HG02973 (cell line): Measurements from ENCODE around the gene VPS72.
A peak's percentile ranks its signal among the peaks of the same experiment; 100 is the strongest.

Experiments
- ATAC-seq: cut with Tn5 transposase; IDR thresholded peaks from one replicate; pipeline ENCODE4 v1.9.1; 2021; ENCODE audit warnings: moderate library complexity; ENCODE audit not compliant: unreplicated experiment

VPS72 gene

DNA sequence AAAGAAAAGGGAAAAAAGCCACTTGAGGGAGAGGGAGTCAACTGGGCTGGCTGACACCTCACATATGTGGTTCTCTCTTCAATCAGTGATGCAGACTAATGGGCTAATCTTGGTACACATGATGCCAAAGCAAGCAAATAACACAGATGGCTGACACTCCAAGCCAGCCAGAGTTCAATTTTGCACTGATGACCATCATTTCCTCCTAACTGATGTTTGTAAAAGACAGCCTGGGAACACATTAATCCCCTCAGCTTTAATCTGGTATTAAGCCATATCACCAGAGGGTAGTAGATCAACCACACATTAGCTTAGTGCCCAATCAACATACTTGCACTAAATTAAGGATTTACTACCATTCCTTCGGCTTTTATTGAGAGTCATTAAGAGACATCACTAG lies 2.8 kb downstream of the VPS72 start:
- no peak for ATAC-seq

DNA sequence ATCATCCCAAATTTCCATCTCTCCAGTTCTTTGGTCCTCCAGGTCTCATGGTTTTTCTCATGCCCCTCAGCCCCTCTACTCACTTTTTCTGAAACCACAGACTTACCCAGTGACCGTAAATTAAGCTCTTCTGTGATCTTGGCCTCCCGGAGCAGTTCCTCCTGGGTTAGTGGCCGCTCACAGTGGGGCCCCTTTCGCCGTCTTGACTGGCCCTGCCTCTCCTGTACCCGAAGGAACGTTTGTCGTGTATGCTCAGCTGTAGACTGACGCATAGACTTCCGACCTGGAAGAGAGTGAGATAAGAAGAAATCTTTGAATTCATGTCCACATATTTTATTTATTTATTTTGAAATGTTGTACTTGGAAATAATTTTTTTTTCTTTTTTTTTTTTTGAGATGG lies 5.8 kb downstream of the VPS72 start:
- no peak for ATAC-seq

DNA sequence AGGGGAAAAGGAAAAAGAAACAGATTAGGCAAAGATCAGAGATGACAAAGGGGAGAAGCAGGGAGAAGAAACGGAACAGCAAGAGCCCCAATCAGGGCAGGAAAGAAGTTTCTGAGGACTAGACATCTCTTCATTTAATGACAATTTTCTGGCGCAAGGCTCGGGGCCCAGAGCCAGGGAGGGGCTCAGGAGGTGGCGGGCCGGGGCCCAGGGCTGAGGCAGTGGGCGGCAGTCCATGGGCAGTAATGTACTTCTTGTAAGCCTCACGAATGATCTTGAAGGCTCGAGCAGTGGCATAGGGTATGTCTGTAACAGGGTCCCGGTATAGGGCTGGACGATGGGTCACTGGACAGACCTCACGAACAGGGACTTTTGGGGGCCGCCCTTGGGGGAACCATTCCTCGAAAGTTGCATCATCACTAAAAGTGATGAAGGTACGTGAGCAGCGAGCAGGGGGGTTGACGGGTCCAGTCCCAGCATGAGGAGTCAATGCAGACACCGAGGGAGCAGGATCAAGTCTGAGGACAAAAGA lies 13.4 kb downstream of the VPS72 start:
- ATAC-seq = no peak

DNA sequence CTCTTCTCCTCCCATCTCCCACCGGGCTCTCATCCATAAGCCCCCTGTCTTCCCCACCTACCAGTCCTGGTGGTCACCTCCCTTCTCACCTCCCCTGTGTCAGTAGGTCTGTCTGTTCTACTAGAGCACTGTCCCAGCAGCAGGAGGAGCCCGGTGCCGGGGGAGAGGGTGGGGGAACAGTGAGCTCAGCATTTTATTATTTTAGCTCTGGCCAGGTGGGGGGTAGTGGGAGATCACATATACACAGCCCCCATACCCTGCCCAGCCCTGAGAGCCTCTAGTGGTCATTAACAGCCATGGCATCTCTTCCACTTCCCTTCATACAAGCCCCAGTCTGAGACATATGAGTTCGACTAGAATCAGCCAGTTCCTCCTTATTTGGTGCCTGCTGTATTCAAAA lies 14.1 kb downstream of the VPS72 start, which contains the start of gene TMOD4:
Gene TMOD4 (minus strand): TSS at position 119 of the 400 bp plus-strand sequence. CDS start 1,106 bp downstream, outside the sequence.
- no peak for ATAC-seq

DNA sequence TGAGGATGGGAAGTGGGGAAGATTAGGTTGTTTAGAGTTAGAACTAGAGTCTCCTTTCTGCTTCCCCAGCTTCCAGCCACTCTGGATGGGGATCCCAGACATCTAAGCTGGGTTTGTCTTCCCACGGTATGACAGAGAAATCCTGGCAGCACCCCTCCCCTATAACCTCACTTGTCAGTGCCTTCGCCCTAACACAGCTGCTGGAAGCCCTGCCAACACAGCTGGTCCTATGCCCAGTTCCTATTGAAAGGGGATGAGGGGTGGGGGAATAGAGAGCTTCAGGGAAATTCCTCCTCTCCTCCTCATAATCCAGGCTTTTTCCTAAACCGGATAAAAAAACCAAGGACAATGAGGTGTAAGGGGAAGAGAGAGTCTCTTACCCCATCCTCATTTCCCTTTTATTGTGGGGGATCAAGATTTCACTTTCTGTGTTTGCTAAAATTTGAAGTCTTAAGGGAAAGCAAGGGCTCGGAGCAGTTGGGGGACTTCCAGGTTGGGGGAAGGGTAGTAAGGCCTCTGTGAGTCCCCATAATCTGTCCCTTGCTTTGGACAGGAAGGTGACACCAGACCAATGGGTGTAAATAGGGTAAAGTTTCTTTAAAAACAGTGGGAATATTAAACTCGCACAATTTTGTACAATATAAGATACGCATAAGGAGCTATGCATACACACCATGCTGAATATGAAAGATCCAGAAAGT lies 14.8 kb downstream of the VPS72 start:
- ATAC-seq = no peak

DNA sequence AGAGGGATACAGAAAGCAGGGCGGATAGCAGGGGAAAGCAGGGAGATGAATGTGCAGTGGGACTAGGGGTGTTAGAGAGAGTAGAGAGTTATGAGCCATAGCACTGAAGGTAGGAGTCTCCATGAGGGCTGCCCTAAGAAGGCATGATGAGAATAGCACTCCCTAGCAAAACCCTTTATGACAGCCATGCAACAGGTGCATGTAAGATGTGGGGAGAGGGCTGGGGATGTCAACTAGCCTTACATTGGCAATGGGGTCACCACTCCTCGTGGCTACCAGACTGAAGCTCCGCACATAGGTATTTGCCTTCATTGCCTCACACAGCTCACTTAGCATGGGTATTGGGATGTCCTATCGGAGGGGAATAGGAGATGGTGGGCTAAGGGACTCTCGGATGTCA lies 18.8 kb downstream of the VPS72 start:
- no peak for ATAC-seq

DNA sequence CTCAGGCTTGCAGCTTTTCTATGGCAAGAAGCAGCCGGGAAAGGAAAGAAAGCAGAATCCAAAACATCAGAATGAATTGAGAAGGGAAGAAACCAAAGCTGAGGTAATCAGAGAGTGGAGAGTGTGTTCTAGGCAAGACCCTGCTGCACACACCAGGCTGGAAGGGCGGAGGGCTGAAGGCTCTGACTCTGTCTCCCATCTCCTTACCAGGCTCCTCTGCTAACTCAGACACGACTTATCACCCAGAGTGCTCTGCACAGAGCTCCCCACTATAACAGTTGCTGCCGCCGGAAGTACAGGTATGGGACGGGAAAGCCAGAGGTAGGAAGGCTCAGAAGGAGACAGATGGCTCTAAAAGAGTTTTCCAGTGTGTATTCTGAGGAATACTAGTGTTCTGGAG lies 22.9 kb downstream of the VPS72 start:
- no peak for ATAC-seq

DNA sequence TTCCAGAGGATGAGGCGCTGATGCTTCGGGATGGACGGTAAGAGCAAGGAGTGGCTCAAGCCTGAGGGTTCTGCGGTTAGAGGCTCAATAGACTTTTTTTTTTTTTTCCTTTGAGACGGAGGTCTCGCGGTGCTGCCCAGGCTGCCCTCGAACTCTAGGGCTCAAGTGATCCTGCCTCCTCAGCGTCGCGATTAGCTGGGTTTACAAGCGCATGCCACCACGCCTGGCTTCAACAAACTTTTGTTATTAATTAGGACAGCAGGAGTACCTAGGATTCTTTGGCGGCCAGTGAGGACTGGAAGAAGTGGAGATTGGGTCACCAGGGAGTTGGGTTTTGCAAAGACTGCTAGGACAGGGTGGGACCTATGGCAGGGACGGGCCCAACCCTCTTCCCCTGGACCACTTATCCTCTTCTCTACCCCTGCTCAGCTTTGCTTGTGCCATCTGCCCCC lies 23.5 kb downstream of the VPS72 start:
- ATAC-seq = no peak

DNA sequence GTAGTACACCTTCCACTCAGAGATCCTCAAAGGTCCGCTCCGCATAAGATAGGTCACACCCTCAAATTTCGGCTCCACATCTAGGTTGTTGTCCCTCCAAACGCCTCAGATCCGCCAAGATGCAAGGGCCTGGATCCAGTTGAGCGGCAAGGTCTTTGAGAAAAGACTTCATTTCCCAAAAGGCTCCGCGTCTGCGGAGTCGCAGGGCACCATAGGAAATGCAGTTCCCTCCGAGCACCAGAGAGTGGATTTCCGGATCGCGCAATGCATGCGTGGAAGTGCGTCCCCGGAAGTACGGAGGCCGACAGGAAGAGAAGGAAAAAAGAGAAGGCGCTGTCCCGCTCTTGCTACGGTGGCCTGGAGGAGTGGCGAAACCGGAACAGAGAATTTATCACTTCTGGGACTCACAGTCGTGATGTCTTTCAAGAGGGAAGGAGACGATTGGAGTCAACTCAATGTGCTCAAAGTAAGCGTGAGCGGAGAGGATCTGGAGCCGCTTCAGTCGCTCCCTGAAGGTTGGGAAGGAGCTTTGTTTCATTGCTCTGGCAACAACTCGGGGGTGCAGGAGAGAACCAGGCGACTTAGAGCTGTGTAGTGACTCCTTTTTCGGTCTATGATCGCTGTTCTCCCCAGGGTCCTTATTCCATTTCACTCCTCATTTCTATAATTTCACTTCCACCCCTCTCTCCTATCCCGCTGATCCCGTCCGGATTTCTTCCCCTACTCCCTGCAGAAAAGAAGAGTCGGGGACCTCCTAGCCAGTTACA lies 24.1 kb downstream of the VPS72 start, which contains the start of the genes LYSMD1 and SCNM1:
Gene LYSMD1 (minus strand): TSS at position 165 of the 767 bp plus-strand sequence. CDS start 644 bp downstream, outside the sequence.
Gene SCNM1 (plus strand): TSS at position 407 of the 767 bp plus-strand sequence. CDS start 9 bp downstream, at position 416.
- ATAC-seq = peak; percentile 73

DNA sequence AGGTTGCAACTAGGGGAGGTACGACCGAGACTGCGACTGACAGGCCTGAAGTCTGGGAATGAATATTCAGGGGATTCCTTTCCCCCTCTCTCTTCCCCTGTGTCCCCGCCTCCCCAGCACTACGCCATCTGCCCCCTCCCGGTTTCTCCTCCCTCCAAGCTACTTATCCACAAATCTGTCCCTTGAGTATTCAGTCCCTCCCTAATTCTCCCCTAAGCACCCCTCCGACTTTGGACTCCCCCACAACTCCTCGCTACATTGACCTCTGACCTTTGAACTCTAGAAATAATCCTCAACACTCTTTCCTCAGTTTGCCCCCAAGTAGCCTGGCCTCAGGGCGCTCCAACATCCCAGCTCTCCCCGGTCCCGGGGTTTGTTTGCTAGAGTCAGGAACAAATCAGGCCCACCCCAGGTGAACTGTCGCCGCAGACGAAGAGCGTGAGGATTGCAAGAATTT lies 24.7 kb downstream of the VPS72 start:
- no peak for ATAC-seq

DNA sequence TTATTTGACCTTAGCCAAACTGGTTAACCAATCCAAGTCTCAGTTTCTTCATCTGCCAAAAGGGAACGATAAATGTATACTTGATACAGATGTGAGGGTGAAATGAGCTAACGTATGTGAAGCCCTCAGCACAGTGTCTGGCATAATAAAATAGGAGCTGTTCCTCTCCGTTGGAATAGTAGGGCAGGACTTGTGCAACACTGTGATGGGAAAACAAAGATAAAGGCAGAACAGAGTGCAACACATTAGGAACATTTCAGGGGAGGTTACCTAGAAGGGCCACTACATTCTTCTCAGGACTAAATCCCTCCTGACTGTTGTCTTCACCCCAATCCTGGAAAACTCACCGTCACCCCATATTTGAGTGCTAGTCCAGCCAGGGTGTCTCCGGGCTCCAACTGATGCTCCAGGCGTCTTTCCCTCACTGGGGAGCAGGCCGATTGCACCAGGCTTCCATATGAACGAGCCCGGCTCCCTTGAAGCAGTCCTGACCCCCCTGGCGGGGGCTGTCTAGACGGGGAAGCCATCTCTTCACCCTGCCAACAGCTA lies 25.2 kb downstream of the VPS72 start:
- no peak for ATAC-seq

DNA sequence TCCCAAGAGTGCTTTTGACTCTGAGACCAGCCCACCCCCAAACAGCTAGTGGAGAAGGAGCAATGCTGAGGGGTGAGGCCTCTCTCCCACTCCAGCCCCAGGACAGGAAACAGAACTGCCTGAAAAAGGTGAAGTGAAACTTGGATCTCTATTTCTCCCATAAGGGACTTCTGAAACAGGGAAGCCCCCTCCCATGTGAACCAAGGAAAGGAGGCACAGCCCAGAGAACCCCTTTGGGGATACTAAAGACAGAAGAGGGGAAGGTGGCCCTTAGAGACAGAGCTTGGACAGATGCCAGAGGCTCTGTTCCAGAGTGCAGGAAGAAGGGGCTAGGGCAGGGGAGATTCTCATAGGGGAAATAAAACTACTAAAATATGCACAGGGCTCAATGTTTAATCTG lies 30.6 kb downstream of the VPS72 start:
- no peak for ATAC-seq

DNA sequence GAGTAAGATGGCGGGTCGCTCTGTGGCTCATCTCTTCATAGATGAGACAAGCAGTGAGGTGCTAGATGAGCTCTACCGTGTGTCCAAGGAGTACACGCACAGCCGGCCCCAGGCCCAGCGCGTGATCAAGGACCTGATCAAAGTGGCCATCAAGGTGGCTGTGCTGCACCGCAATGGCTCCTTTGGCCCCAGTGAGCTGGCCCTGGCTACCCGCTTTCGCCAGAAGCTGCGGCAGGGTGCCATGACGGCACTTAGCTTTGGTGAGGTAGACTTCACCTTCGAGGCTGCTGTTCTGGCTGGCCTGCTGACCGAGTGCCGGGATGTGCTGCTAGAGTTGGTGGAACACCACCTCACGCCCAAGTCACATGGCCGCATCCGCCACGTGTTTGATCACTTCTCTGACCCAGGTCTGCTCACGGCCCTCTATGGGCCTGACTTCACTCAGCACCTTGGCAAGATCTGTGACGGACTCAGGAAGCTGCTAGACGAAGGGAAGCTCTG lies 31.2 kb downstream of the VPS72 start:
- no peak for ATAC-seq

DNA sequence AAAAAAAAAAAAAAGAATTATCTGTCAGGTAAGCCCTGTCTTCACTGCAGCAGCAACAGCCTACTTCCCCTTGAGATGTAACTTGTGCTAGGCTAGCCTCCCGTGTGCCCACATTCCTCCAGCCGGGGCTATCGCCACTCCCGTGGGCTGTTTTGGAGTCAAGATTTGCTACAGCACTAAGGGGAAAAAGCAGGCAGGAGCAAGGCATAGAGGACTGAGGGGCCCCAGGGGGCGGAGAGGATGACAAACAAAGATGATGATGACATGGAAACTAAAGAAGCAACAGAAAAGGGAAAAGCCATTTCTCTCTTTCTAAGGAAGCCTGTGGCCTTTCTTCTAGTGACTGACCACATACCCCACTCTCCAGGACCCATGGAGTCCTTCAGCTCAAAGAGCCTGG lies 31.7 kb downstream of the VPS72 start:
- no peak for ATAC-seq

DNA sequence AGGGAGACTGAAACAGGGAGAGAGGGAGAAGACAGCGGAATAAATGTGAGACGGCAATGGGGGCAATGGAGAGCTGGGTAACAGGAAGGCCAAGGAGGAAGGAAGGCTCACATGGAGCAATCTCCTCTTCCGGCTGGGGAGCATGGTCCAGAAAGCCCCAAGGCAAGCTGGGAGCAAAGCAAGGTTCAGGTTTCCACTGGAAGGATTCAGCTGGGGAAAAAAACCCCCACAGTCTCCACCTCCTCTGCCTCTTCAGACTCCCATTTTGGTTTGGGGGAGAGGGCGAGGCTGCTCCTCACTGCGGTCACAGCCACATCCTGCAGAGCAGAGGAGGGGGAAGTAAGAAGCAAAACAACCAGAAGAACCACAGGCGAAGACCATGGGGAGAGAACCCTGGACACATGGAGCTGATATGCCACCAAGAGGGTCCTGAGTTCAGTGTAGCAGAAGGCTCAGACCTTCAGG lies 32.9 kb downstream of the VPS72 start:
- ATAC-seq = no peak

DNA sequence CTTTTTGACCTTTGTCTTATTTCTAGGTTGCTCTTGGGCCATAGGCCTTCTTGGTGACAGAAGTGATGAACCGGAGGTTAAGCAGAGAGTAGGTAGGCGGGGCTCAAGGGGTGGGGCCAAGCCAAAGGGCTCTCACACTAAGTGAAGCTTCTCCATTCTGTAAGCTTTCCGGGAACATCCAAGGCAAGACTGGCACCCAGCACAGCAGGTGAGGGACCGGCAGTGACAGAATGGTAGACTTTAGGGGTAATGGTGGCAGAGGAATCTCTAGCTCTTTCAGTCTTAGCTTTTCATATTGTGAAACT lies 33.5 kb downstream of the VPS72 start, which contains the start of gene TNFAIP8L2:
Gene TNFAIP8L2 (plus strand): TSS at position 135 of the 305 bp plus-strand sequence. CDS start 2,049 bp downstream, outside the sequence.
- ATAC-seq = peak; percentile 64

DNA sequence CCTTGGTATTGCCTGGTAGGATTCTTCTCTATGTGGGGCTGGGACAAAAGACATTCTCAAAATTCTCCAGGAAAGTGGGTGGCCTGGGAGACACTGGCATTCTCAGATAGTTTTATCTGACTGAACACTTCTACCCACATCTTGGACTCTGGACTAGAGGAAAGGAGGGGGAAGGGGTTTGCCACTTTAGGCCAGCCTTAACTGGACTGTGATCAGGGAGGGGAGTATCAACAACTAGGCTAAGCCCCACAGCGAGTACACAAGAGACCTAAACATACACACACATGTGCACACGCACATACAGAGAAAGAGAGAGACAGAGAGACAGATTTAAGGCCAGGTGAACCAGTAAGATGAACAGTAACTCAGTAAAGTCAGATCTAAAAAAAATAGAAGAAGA lies 42.3 kb downstream of the VPS72 start:
- no peak for ATAC-seq

DNA sequence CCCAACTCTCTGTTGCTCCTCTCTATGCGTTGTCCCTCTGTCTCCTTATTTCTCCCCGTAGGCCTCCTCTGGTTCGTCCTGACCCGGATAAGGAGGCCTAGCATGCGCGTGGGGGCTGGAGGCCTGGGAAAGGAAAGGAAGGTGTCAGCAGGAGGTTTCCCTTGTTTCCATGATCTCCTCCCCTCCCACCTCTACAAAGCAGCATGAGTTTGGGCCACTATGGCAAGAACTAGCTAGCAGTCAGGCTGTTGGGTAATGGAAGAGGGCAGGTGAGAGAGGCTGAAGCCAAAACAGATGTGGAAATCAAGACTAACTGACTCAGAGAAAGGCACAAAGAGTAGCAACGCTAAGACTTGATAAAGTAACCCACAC lies 42.9 kb downstream of the VPS72 start:
- no peak for ATAC-seq

DNA sequence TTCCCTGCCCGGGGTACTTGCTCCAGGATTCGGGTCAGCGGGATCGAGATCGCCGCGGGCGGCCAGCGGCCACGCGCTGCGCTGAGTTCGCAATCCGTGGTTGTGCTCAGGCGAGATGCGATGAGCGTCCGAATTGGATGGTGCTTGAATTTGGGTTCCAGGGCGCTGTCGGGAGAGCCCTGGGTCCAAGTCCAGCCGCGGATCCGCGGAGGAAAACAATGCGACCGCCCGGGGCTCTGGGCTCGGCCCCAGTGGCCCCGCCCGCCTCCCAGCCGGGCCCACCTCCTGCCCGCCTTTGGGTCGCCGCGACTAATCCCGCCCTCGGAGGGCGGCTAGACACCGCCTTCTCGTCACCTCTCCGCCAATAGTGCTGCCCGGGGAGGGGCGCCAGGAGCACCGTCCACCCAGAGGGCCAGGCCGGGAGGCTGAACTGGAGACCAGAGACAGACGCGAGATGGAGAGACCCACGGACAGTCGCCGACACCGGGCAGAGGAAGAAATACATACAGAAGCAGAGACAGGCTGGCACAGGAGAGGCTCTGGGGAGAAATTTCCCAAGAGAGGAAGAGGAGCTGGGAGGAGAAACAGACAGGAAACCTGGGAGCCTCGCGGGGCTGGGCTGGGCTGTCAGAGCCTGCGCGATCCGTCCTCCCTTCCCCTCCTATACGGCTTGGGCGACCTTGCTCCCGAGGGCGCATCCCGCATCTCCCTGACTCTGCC lies 43.4 kb downstream of the VPS72 start, which contains the start of gene SEMA6C:
Gene SEMA6C (minus strand): TSS at position 220 of the 720 bp plus-strand sequence. CDS start 4,010 bp downstream, outside the sequence.
- ATAC-seq = peak; percentile 96

DNA sequence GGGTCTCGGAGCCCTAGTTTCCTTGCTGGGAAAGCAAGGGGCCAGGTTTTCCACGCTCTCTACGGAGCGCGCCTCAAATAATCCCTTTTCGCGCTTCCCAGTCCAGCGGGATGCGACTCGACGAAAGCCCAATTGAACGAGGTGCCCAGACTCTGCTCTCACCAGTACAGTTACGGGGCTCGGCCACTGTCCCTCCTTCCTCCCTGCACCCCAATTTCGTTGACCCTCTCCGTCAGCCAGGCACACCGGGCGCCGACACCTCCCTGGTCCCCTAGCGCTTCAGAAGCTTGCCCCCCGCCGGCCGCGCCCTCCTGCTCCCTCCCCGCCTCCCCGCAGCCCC lies 44.0 kb downstream of the VPS72 start:
- ATAC-seq = no peak
